GM21515 (cell line): ENCODE results near the gene ENPP3.

Experiments used
- ATAC-seq: cut with Tn5 transposase; IDR thresholded peaks from one replicate; pipeline ENCODE4 v1.9.1; 2021; ENCODE audit not compliant: unreplicated experiment

Gene ENPP3

DNA sequence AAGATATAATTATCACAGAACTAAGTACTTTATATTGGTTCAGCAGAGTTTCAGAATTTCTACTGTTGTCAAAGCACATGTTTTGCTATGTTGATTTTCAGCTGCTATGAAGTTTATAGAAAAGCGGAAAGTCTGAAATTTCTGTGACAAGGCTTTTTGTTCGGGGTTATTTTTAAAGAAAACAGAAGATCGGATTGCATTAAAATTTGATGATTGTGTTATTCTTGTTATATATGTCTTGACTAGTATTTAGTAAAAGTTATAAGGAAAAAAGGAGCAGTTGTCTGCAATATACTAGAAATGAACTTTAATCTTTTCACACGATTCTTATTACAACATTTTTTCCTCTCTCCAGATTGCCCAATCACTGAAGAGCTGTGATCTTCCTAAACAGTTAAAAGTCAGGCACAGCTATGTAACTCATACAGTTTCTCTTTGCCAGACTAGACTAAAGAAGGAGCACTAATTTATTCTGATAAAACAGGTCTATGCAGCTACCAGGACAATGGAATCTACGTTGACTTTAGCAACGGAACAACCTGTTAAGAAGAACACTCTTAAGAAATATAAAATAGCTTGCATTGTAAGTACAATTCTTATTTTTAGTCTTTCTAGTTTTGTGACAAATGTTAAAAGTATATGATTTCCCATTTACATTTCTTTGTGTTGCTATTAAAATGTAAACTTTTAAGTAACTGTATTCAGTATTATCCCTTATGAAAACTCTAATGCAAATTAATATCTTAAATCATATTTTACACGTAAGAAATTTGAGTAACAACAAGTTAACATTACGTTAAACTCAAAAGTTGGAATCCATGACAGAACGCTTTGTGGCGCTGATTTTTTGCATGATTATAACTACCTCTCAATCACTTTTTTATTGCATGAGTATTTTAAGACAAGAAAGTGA, at the start of gene ENPP3:
ENPP3 (plus strand) TSS at position 423 of the 913 bp plus-strand sequence; CDS start at position 506, 83 bp downstream.
- no peak for ATAC-seq

DNA sequence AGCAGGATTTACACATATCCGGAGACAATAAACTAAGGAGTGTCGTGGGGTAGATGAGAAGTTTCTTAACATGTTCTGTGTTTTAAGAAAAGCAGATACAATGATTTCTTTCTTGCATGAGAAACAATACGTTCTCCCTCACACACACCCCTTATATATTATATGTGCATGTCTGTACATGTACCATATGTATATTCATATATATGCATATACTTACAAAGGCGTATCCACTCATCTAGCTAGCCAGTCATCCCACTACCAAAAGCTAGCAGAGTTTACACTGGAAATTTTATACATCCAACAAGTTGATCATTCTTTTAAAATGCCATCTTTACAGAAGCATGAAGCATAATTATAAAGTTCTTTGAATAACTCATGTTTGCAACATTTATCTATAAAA, 49.2 kb upstream of the ENPP3 start:
- no peak for ATAC-seq

DNA sequence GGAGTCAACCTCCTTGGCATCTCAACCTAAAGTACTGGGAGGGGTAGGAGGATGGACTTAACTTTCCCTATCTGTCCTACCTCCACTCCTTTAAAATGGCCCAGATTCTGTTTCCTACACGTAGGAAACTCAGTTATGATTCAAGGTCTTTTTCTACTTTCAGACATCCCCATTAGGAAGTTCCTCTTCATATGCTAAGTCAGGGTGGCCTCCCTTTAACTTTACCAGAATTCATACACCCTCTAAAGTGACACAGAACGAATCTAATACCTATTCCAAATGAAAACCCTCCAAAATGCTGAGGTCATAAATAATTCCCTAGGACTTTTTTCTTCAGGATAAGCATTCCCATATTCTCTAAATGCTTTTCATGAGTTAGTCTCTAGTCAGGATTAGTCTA, 48.5 kb upstream of the ENPP3 start:
- no peak for ATAC-seq

DNA sequence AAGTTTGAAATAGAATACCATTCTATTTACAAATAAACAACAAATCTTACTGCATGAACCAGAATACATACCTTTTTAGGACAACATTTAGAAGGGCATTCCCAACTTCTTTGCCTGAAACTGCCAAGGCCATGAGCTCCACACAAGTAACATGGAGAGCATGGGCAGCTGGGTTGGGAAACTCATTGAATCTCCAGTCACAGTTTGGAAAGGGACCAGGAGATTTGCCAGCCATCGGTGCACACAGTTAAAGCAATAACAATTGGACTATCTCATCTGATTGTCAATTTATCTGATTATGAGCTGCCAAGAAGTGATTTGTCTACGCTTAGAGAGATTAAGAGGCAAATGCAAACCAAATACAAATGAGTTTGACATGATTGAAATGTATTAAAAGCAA, 44.2 kb upstream of the ENPP3 start:
- ATAC-seq, result no peak

DNA sequence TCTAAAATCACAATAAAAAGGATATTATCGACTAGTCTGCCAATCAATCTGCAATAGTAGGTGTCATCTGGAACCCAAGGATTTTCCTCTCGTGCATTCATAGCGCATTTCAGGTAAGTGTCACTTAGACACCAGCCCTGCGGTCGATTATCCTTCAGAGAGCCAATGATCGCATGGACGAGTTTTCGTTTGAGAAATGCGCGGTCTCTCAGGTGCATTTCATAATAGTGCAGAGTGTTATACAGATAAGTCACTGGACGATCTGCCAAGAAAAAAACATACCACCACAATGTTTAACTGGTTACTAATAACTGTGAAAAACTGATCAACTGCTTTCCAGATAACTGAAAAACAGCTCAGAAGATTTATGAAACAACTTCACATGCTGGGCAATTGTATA, 43.0 kb upstream of the ENPP3 start:
- ATAC-seq, result no peak

DNA sequence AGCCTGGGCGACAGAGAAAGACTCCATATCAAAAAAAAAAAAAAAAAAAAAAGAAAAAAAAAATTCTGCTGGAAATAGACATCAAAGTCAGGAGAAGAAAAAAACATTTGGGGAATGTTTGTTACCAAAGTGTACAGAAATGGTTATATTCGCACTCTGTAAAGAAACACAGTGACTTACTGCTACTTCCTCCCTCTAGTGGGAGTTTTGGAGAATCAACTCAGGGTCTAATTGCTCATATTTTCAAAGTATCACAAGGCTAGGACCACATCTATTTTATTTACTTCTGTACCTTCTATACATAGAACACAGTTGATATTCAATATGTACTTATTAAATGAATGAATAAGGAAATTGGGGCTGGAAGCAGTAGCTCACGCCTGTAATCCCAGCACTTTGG, 39.7 kb upstream of the ENPP3 start:
- no peak for ATAC-seq

DNA sequence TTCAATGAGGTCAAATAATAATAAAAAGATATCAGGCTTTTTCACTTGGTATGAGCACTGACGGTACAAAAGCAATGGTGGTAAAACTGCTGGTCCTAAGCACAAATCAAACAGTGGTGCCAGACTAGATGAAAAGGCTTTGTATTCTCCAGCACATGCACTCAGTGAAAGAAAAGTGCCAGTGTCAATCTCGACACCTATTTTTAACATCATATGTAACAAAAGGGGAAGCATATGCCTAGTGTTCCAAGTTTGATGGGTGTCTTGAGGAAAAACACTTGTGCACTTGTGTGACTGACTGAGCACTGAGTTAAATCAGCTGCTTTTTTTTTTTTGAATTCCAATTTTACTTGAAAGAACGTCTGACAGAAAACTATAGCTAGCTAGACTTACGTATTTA, 36.4 kb upstream of the ENPP3 start:
- no peak for ATAC-seq

DNA sequence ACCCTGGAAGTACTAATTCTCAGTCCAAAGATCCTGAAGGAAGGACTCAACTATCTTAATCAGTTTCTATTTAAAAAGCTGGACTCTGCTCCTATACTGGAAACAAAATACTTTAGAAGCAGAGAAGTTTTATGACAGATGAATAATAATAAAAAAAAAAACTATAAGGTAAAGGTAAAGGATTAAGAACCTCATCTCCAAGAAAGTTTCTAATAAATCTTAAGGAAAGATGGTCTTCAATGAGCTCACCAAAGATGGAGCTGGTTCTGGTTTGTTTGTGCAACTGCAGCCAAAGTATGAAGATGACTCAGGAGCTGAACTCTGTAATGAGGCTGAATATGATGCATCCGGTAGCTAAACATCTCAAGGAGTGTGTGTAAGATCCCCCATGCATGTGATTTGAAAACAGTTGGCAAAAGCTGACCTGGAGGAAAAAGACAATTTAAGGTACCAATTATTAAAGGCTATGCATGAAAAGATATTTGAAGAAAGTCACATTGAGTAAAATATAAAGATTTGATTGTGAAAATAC, 34.3 kb upstream of the ENPP3 start:
- ATAC-seq, result no peak

DNA sequence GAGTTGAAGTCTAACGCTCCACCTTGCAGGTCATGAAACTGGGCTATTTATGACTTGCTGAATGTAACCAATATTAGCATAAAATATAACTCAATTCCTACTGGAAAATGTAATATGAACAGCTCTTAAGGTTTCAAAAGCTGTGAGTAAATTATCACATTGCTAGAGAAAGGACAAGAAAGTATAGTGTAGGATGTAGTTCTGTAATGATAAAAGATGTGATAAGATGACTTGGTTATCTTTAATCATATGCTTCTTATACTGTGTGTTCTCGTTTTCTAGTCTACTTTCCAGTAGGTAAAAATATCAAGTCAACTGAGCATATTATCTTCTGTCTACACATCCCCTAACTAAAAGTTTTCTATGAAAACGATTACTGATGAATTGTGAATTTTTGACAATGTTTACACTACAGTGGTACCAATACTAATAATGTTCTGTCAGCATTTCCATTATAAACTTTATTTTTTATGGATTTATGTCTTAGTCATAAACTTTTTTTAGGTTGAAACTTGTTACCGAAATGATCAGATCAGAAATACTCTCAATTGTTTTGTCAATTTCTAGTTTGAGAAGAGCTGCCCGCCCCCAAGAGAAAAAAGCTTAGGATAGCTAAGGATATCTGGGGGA, 23.7 kb upstream of the ENPP3 start:
- ATAC-seq, result no peak

DNA sequence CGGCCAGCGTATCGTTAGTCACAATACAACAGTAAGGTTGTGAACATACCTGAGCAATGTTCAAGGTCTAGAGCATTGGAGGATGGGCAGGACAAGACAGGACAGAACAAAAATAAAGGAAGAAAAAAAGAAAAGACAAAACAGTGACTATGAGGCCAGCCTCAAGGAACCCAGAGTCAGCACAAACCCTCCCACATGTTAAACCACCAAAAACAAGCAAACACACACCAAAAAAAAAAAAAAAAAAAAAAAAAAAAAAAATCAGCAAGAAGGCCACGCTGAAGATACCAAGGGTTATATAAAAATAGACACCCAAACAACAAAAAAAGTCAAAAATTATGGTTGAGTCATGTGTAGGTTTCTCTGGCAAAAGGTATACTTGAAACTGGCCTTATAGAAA, 21.8 kb upstream of the ENPP3 start:
- no peak for ATAC-seq

DNA sequence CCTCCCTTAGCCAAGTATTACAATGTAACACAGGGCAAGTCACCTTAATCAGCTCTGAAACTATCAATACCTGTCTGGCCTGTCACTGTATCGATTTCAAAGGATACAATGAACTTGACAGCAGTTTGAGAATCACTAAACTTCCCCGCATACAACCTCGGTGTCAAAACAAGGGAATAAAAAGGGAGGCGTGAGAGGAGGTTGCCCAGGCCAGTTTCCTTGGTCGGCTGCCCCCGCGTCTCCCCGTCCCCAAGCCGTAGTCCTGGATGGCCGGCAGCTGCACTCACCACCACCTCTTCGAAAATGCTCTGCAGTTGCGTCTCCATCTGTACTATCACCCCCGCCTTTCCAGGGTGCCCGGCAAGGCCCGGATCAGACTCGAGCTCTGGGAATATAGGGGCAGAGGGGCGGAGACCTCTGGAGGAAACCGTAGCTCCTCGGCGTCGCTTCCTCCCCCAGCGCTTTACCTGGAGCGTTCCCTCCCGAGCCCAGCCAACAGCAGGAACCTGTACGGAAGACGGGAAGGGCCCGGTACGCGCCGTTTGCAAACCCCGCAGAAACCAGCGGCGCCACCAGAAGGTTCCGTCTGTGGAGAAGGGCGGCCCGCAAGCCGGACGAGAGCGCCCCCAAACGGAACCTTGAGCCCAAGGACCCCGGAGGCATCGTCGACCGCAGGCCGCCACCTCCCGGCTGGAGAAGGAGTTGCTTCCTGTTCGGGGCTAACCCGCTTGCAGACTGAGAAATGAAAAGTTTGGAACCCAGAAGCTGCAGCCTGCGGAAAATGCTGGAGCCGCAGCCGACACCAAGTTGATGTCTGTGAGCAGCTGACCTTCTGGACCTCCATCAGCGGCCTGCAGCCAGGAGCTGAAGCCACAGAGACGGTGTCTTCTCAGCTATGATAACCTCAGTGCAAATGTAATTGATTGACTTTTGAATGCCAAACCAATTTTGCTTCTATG, 9.1 kb upstream of the ENPP3 start, which contains the start of gene MED23:
MED23 (minus strand) TSS at position 519 of the 959 bp plus-strand sequence; CDS start at position 326, 193 bp downstream.
- ATAC-seq, result peak; percentile 96

DNA sequence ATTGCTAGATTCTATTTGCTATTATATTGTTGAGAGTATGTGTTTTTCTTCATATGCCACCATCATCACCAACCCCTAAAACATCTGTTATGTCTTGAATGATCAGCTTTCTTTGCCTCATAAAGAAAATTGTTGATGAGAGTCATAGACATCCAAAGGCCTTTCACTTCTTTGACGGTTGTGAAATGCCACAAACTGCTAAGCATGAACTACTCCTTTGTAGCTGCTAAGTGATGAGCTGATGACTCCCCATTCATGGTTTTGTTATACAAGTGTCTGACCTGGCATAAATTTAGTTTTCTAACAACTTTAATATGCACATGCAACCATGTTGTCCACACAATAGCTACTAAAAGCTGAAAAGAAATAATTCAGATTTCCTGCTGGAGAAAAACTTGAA, 8.4 kb upstream of the ENPP3 start:
- ATAC-seq, result no peak

DNA sequence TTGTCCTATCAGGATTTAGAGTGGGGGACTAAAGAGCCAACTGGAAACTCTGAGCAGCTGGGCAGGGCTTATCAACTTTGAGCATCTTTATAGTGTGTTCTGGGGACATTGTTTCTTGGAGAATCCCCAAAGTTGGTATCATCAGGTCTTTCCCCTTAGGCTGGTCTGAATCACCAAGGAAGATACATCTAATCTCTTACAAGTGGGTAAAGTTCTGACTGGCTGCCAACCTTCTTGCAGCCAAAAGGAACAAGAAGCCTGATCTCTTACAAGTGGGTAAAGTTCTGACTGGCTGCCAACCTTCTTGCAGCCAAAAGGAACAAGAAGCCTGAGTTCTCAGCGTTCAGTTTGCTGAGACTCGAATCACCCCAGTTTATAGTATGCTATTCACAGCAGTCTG, 7.5 kb upstream of the ENPP3 start:
- ATAC-seq, result no peak

DNA sequence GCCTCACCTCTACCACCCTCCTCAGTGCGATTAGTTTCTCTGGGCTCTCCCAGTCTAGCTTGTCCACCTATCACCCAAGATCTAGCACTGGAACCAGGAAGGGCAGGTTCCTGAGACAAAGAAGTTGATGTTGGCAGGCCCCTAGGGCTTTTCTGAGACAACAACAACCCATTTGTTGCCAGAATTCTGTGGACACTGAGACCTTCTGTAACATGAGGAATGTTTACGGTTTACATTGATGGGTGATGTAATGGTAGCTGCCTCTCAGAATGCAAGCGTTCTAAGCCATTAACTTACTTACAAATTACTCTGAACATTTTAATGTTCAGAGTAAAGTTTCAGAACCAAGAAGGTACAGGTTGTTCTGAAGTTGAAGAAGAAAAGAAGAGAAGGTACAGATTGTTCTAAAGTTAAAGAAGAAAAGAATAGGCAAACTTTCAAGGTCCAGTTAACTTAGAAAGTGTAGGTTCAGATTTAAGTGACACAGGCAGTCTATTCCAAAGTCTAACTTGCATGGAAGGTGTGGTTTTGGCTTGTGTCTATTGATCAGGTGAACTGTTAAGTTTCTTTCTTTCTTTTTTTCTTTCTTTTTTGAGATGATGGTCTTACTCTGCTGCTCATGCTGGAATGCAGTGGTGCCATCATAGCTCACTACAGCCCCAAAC, 5.3 kb upstream of the ENPP3 start:
- no peak for ATAC-seq

DNA sequence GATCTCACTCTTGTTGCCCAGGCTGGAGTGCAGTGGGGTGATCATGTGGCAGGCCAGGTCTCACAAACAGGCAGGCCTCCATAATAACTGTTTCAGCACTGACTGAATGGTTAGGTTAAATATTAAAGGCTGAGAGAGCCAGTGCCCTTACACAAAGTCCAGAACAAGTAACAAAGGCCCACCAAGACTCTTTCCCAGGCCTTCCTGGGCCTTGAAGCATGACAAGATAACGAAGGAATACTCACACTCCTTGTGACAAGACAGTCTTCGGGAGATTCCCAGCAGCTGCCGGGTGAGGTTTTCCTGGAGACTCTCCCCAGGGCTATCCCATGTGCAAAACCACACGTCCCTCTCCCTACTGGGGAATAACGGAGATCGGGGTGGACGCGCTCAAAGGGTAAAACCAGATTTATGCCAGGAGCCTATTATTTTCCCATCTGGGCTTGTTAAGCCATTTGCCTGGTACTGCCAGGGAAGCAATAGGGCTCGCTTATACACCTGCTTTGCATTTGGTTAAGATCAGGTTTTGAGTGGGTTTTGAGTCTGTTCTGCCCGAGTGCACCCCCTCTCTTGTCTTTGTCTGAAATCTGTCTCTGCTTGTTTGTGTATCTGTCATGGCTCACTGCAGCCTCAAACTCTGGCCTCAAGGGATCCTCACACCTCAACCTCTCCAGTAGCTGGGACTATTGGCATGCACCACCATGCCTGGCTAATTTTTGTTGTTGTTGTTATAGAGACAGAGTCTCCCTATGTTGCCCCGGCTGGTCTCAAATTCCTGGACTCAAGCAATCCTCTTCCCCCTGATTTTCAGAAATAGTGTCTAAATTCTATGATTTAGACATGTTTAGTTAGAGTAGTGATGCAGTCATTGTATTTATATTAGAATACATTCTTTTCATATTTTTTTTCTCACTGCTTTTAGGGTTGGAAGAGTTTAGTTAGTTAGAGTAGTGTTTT, 1.4 kb upstream of the ENPP3 start:
- peak; percentile 64 for ATAC-seq

DNA sequence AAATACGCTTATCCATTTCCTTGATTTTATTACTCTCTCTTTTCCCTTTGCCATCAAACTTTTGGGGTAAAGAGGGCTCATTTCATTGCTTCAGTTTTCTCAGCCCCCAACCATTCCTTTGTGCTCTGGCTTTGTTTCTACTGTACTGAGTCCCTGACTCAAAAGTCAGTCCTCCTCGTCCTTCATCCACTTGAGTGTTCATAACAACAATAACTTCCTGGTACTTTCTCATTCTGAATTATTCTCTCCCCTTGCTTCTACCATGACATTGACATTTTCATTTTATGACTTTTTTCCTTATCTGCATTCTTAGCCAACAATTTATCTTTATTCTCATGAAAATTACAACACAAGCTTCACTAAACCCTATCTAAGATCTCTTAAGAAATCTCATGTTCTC, 911 bp downstream of the ENPP3 start:
- no peak for ATAC-seq

DNA sequence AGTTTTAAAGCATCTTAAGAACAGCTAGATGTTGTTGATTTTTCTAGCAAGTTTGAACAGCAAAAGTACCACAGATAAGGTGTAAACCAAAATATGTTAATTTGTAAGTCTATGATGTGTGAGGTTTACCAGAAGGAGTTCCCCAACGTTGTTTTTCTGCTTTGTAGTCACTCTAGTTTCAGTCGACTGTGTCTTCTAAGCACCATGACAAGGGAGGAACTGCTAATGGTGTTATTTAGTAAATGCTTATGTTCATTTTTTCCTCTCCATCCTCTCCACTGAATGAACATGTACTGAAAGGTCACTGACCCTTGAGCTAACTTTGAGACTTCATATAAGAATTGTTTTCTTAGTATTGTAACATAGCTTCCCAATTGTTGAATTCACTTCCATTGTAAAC, 3.0 kb downstream of the ENPP3 start:
- ATAC-seq, result no peak

DNA sequence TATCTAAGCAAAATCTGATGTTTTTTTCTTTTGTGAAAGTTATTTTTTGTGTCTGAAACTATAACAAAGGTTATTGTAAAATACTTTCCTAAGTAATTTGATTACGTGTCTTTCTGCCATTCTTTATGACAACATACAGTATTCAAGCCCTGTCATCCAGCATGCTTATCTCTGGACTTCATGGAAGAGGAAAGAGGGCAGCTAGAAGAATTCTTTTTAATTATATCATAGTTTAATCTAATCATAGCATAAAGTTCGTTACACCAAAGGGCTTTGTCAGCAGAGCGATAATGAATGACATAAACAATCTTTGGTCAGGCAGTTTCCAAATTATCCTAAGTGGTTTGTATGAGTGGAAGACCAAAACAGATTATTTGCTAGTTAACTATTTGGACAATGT, 3.5 kb downstream of the ENPP3 start:
- no peak for ATAC-seq

DNA sequence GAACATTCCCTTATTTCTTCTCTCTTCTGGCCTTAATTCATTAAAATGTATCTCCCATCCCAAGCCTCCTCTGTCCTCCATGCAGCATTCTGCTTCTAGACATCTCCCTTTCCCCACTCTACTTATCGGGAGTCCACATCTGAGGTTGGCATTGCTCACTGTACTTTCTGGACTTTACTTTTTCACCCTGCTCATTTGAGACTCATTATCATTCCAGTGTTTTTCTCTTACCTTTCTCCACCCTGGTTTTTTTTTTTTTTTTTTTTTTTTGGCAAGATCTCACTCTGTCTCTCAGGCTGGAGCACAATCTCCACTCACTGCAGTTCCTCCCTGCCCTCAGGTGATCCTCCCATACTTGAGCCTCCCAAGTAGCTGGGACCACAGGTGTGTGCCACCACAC, 4.5 kb downstream of the ENPP3 start:
- no peak for ATAC-seq
